ENCODE data around the gene NDUFS8. TPM values are rescaled to one million over a fixed set of nuclear protein-coding genes. Genes with fewer than 3 reads are reported as not detected.

The NDUFS8 gene
- total and polyA plus RNA-seq, 2 donors (not counting 1 experiment from before 2014, with no cell fraction given): 73.9 to 84.6 TPM

DNA sequence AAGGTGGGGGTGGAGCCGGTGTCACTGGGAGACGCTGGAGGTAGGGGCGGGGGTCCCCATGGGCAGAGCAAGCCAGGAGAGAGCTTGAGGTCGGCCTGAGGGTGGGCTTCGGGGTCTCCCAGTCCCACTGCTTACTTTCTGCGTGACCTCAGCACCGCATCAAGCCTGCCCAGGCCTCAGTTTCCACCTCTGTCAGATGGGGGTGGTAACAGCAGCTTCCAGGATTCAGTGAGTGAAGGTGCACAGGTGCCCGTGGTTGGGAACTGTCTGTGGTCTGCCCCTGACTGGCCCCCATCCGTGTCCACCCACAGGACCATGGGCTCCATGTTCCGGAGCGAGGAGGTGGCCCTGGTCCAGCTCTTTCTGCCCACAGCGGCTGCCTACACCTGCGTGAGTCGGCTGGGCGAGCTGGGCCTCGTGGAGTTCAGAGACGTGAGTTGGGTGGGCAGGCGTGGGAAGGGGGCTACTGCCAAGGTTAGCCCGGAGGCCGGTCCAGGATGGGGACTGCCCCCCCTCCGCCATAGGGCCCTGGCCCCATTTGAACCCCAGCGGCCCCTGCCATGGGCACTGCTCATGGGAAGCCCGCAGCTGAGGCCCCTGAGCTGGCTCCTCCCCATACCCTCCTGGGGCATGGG is 10.6 kb downstream of the NDUFS8 start:
- peaks cover 30% of the 10 kb centered on the region for H3K4me1 Mint-ChIP-seq
- peak overlapping the region; percentile 77 for H3K9ac ChIP-seq (ENCODE audit: low read length)
- peak overlapping the region; percentile 99 for H3K4me2 ChIP-seq (replicated peaks; ENCODE audit: low read depth, low read length, poor library complexity, severe bottlenecking)
- ATAC-seq (ENCODE audit: low read depth) (no peak), DNase-seq (no peak)
- H3K27ac Mint-ChIP-seq: peak overlapping the region; percentile 96
- no peaks in the 10 kb centered on the region for H3K9me3 ChIP-seq (ENCODE audit: control extremely low read depth in 1 of 3, control insufficient read depth in 2 of 3, insufficient read depth in 1 of 3, low read length in 2 of 3)
- peaks cover 24 to 51% of the 10 kb centered on the region in 2 donors for H3K4me1 ChIP-seq (ENCODE audit: control insufficient read depth in 2 of 2, insufficient read depth in 2 of 2, low read length in 2 of 2)
- H3K27me3 ChIP-seq (replicated peaks in 1 of 4; ENCODE audit: control extremely low read depth in 1 of 4, control insufficient read depth in 3 of 4, insufficient read depth in 4 of 4, low read length in 3 of 4): no peaks in the 10 kb centered on the region
- peak overlapping the region; percentile 81 for H2AFZ ChIP-seq (ENCODE audit: insufficient read depth, low read depth, low read length, poor library complexity, severe bottlenecking)
- H4K20me1 ChIP-seq (ENCODE audit: control insufficient read depth, insufficient read depth, low read length, poor library complexity, severe bottlenecking): peaks cover 33% of the 10 kb centered on the region
- intact Hi-C loops (cut with micrococcal nuclease): loop anchor here (1.0 to 2.0 kb wide), 3 partner anchors 11 to 80 kb away; partner anchors contain the start of genes CHKA and NDUFS8
- ChIA-PET POLR2A (interaction anchor here (2.6 kb wide), 1 partner anchor 10 kb away, joined by 15 read pairs; the partner anchor contains the start of gene NDUFS8), CTCF (interaction anchor here (1.2 to 2.5 kb wide), 3 partner anchors 32 to 60 kb away, joined by 3 to 8 read pairs (median 4); partner anchors contain the start of gene ALDH3B1)
- H3K27me3 Mint-ChIP-seq: no peaks in the 10 kb centered on the region
- H3K4me3 ChIP-seq (ENCODE audit: control extremely low read depth in 1 of 5, extremely low read depth in 1 of 5, insufficient read depth in 1 of 5, low read depth in 2 of 5, low read length in 4 of 5): peak overlapping the region in 4 of 5 experiments; percentile 61 to 86 (median 74)
- H3K36me3 ChIP-seq (replicated peaks in 1 of 2; ENCODE audit: control extremely low read depth in 1 of 2, control insufficient read depth in 1 of 2, extremely low read depth in 1 of 2, insufficient read depth in 2 of 2, low read length in 1 of 2): peaks cover 0 to 33% of the 10 kb centered on the region in 2 experiments
- peaks cover 33% of the 10 kb centered on the region for H3K79me2 ChIP-seq (ENCODE audit: control insufficient read depth, insufficient read depth, low read length)
- no peaks in the 10 kb centered on the region for H3K9me3 Mint-ChIP-seq (ENCODE audit: insufficient read depth)
- TF ChIP-seq, protein P1, sequence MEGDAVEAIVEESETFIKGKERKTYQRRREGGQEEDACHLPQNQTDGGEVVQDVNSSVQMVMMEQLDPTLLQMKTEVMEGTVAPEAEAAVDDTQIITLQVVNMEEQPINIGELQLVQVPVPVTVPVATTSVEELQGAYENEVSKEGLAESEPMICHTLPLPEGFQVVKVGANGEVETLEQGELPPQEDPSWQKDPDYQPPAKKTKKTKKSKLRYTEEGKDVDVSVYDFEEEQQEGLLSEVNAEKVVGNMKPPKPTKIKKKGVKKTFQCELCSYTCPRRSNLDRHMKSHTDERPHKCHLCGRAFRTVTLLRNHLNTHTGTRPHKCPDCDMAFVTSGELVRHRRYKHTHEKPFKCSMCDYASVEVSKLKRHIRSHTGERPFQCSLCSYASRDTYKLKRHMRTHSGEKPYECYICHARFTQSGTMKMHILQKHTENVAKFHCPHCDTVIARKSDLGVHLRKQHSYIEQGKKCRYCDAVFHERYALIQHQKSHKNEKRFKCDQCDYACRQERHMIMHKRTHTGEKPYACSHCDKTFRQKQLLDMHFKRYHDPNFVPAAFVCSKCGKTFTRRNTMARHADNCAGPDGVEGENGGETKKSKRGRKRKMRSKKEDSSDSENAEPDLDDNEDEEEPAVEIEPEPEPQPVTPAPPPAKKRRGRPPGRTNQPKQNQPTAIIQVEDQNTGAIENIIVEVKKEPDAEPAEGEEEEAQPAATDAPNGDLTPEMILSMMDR (IDR thresholded peaks at IDR 0.05): no peak
- TF ChIP-seq EZH2 (IDR thresholded peaks at IDR 0.05; ENCODE audit: borderline replicate concordance, insufficient read depth, low read depth, low read length, poor library complexity, severe bottlenecking): no peak
- WGBS (ENCODE audit: insufficient coverage): 73% methylated on average over 22 of the region's 23 CpGs
- H3K4me3 Mint-ChIP-seq: peak overlapping the region; percentile 89
- H3K27ac ChIP-seq (ENCODE audit: low read length in 2 of 2): peak overlapping the region; percentile 83 to 85

Measured in B cell (primary cell).